ENCODE measurements around the gene SLC12A7. TPM values are rescaled to one million over a fixed set of nuclear protein-coding genes. Genes with fewer than 3 reads are reported as not detected.
"Not testable (repeated sequence)": the region's sequence is repeated elsewhere in the genome, so short reads cannot be mapped to it uniquely, and the experiment has no call there.

The SLC12A7 gene
- total RNA-seq, 5 donors from 2014 or later (not counting 1 experiment from before 2014, with no cell fraction given): 33.7 to 97.4 (median 41.2) TPM

DNA sequence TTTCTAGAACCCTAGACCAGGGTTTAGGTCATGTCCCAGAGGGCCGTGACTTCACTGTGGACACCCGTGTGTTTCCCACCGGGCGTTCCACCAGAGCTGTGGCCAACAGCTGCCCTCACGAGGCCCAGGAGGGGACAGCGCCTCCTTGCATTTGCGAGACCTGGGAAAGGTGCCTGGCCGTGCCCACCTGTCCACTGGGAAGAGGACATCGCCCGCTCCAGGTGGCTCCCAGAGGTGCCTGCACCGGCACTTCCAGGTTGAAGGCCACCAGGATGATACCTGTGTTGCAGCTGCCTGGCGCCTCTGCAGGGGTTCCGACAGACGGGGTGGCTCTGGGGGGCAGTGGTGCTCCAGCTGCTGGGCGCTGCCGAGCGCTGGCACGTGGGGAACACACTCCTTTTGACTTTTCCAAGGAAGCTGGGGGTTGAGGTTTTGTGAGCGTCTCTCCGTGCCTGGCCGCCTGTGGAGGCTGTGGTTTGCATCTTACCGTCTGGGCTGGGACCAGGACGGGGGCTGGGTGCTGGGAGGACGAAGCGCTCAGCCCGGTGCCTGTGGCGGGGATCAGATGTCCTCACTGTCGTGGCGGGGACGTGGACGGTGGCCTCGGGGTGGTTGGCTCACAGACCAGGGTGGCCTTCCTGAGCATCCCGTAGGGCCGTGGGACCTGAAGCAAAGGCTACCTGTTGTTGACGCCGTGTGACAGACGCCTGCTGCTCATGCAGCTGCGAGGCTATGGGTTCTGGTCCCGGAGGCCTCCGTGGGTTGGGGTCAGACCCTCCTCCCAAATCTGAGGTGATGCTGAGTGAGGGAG lies 84.0 kb downstream of the SLC12A7 start:
- H3K27me3 ChIP-seq (replicated peaks in 1 of 2; ENCODE audit: control insufficient read depth in 2 of 2, extremely low read depth in 1 of 2, insufficient read depth in 2 of 2, low read length in 1 of 2): peaks cover 0 to 56% of the 10 kb centered on the region in 2 experiments
- ChIA-PET POLR2A (no interaction called here), CTCF (no interaction called here)
- H3K9me3 ChIP-seq: no peaks in the 10 kb centered on the region
- 86% methylated on average over 36 of the region's 40 CpGs for WGBS (ENCODE audit: insufficient coverage)
- H3K36me3 Mint-ChIP-seq: no peaks in the 10 kb centered on the region
- no peak overlapping the region for H3K4me3 ChIP-seq (ENCODE audit: control insufficient read depth in 1 of 2, extremely low read depth in 1 of 2, low read length in 1 of 2)
- no peaks in the 10 kb centered on the region for H3K9me3 Mint-ChIP-seq
- H3K4me1 ChIP-seq (ENCODE audit: control insufficient read depth in 1 of 2, extremely low read depth in 1 of 2, insufficient read depth in 2 of 2, low read length in 2 of 2): no peaks in the 10 kb centered on the region
- no peak overlapping the region for H3K27ac Mint-ChIP-seq
- H3K36me3 ChIP-seq (ENCODE audit: control insufficient read depth in 2 of 2, extremely low read depth in 1 of 2, insufficient read depth in 1 of 2, low read length in 1 of 2): no peaks in the 10 kb centered on the region
- H3K27me3 Mint-ChIP-seq: peaks cover 0 to 10% of the 10 kb centered on the region in 2 donors
- H3K27ac ChIP-seq (ENCODE audit: low read length): no peak overlapping the region
- no peak overlapping the region for H3K4me3 Mint-ChIP-seq
- DNase-seq (no peak), ATAC-seq (replicated peaks in 1 of 4) (no peak)
- no peaks in the 10 kb centered on the region for H3K4me1 Mint-ChIP-seq

GRCh38 chr5:1026700-1027621 lies 84.9 kb downstream of the SLC12A7 start:
- peaks cover 0 to 3% of the 10 kb centered on the region in 2 donors for H3K27me3 Mint-ChIP-seq
- H3K36me3 Mint-ChIP-seq: no peaks in the 10 kb centered on the region
- 84% methylated on average over 27 of the region's 29 CpGs for WGBS (ENCODE audit: insufficient coverage)
- DNase-seq: no peak
- no peaks in the 10 kb centered on the region for H3K4me1 ChIP-seq (ENCODE audit: control insufficient read depth in 1 of 2, extremely low read depth in 1 of 2, insufficient read depth in 2 of 2, low read length in 2 of 2)
- no peaks in the 10 kb centered on the region for H3K36me3 ChIP-seq (ENCODE audit: control insufficient read depth in 2 of 2, extremely low read depth in 1 of 2, insufficient read depth in 1 of 2, low read length in 1 of 2)
- H3K27me3 ChIP-seq (replicated peaks in 1 of 2; ENCODE audit: control insufficient read depth in 2 of 2, extremely low read depth in 1 of 2, insufficient read depth in 2 of 2, low read length in 1 of 2): peaks cover 0 to 47% of the 10 kb centered on the region in 2 experiments
- CTCF ChIA-PET: no interaction called here
- no peak for ATAC-seq (replicated peaks in 1 of 4)
- H3K4me3 Mint-ChIP-seq: no peak overlapping the region
- no peaks in the 10 kb centered on the region for H3K9me3 Mint-ChIP-seq
- POLR2A ChIA-PET: no interaction called here
- no peak overlapping the region for H3K27ac Mint-ChIP-seq
- H3K9me3 ChIP-seq: no peaks in the 10 kb centered on the region
- H3K4me1 Mint-ChIP-seq: no peaks in the 10 kb centered on the region
- no peak overlapping the region for H3K27ac ChIP-seq (ENCODE audit: low read length)
- H3K4me3 ChIP-seq (ENCODE audit: control insufficient read depth in 1 of 2, extremely low read depth in 1 of 2, low read length in 1 of 2): no peak overlapping the region

DNA sequence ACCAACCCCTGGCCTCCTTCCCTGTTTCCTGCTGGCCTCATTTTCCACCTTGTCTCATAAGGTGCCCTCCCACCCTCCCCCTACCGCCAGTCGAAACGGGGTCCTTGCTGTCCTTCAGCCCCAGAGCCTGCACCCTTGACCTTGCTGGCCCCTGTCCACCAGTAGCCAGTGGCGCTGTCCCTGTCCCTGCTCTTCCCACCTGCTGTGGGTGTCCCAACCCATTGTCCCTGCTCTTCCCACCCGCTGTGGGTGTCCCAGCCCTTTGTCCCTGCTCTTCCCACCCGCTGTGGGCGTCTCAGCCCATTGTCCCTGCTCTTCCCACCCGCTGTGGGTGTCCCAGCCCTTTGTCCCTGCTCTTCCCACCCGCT lies 89.9 kb downstream of the SLC12A7 start:
- CTCF ChIA-PET: not testable (repeated sequence)

GRCh38 chr5:1021136-1021968 lies 90.5 kb downstream of the SLC12A7 start:
- H3K27ac Mint-ChIP-seq: no peak overlapping the region
- H3K27ac ChIP-seq (ENCODE audit: low read length): no peak overlapping the region
- WGBS (ENCODE audit: insufficient coverage): 69% methylated on average over 7 of the region's 29 CpGs
- H3K4me3 ChIP-seq (ENCODE audit: control insufficient read depth in 1 of 2, extremely low read depth in 1 of 2, low read length in 1 of 2): no peak overlapping the region
- no peaks in the 10 kb centered on the region for H3K4me1 Mint-ChIP-seq
- H3K4me3 Mint-ChIP-seq: no peak overlapping the region
- H3K9me3 Mint-ChIP-seq: no peaks in the 10 kb centered on the region
- DNase-seq: no peak
- no peaks in the 10 kb centered on the region for H3K27me3 ChIP-seq (replicated peaks in 1 of 2; ENCODE audit: control insufficient read depth in 2 of 2, extremely low read depth in 1 of 2, insufficient read depth in 2 of 2, low read length in 1 of 2)
- no peaks in the 10 kb centered on the region for H3K4me1 ChIP-seq (ENCODE audit: control insufficient read depth in 1 of 2, extremely low read depth in 1 of 2, insufficient read depth in 2 of 2, low read length in 2 of 2)
- CTCF ChIA-PET: no interaction called here
- H3K27me3 Mint-ChIP-seq: no peaks in the 10 kb centered on the region
- H3K9me3 ChIP-seq: no peaks in the 10 kb centered on the region
- POLR2A ChIA-PET: interaction anchor here in 1 of 2 donors (0.6 kb wide), 1 partner anchor 102 kb away, joined by 5 read pairs; no protein-coding TSS in a partner anchor
- H3K36me3 ChIP-seq (ENCODE audit: control insufficient read depth in 2 of 2, extremely low read depth in 1 of 2, insufficient read depth in 1 of 2, low read length in 1 of 2): no peaks in the 10 kb centered on the region
- ATAC-seq (replicated peaks in 1 of 4): no peak
- no peaks in the 10 kb centered on the region for H3K36me3 Mint-ChIP-seq

More for the DNA sequence above, 89.9 kb downstream of the SLC12A7 start:
- H3K9me3 ChIP-seq; H3K4me3 Mint-ChIP-seq; H3K27ac ChIP-seq (ENCODE audit: low read length); H3K27ac Mint-ChIP-seq; H3K4me3 ChIP-seq (ENCODE audit: control insufficient read depth in 1 of 2, extremely low read depth in 1 of 2, low read length in 1 of 2); H3K27me3 ChIP-seq (replicated peaks in 1 of 2; ENCODE audit: control insufficient read depth in 2 of 2, extremely low read depth in 1 of 2, insufficient read depth in 2 of 2, low read length in 1 of 2); H3K9me3 Mint-ChIP-seq; H3K4me1 Mint-ChIP-seq; H3K36me3 ChIP-seq (ENCODE audit: control insufficient read depth in 2 of 2, extremely low read depth in 1 of 2, insufficient read depth in 1 of 2, low read length in 1 of 2); H3K27me3 Mint-ChIP-seq; H3K36me3 Mint-ChIP-seq; DNase-seq; H3K4me1 ChIP-seq (ENCODE audit: control insufficient read depth in 1 of 2, extremely low read depth in 1 of 2, insufficient read depth in 2 of 2, low read length in 2 of 2); ATAC-seq (replicated peaks in 1 of 4): not testable (repeated sequence)
- 75% methylated on average over 7 of the region's 9 CpGs for WGBS (ENCODE audit: insufficient coverage)
- POLR2A ChIA-PET: interaction anchor here in 1 of 2 donors (0.6 kb wide), 1 partner anchor 102 kb away, joined by 5 read pairs; no protein-coding TSS in a partner anchor

DNA sequence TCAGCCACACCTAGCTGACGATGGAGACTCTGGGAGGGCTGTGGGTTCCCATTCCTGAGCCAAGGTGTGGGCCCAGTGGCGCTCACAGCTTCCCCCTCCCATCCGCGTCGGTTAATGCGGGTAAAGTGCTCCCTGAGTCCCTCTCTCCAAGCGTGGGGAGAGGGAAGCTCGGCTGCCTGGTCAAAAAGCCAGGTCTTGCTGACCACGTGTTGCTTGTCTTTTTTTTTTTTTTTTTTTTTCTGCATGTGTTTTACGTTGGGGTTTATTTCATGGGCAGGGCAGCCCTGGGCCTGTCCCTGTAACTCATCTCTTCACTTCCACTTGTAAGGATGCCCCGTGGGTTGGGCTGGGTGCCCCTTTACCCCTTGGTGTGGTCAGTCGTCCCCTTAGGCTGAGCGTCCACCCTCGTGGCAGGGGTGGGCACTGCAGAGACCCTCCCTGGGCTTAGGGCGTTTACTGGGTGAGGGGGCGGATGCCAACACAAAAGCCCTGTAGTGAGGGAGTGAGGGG lies 91.4 kb downstream of the SLC12A7 start:
- H3K27me3 ChIP-seq (replicated peaks in 1 of 2; ENCODE audit: control insufficient read depth in 2 of 2, extremely low read depth in 1 of 2, insufficient read depth in 2 of 2, low read length in 1 of 2): peaks cover 0 to 3% of the 10 kb centered on the region in 2 experiments
- CTCF ChIA-PET: interaction anchor here in 1 of 2 donors (0.6 kb wide), 1 partner anchor 72 kb away, joined by 7 read pairs; no protein-coding TSS in a partner anchor
- ATAC-seq (replicated peaks in 1 of 4): no peak
- no peak overlapping the region for H3K4me3 ChIP-seq (ENCODE audit: control insufficient read depth in 1 of 2, extremely low read depth in 1 of 2, low read length in 1 of 2)
- Mint-ChIP-seq H3K4me1 (no peaks in the 10 kb centered on the region), H3K27me3 (no peaks in the 10 kb centered on the region), H3K4me3 (no peak overlapping the region), H3K27ac (no peak overlapping the region), H3K9me3 (no peaks in the 10 kb centered on the region), H3K36me3 (no peaks in the 10 kb centered on the region)
- DNase-seq: no peak
- no peaks in the 10 kb centered on the region for H3K36me3 ChIP-seq (ENCODE audit: control insufficient read depth in 2 of 2, extremely low read depth in 1 of 2, insufficient read depth in 1 of 2, low read length in 1 of 2)
- H3K27ac ChIP-seq (ENCODE audit: low read length): no peak overlapping the region
- 85% methylated on average over 8 of the region's 16 CpGs for WGBS (ENCODE audit: insufficient coverage)
- POLR2A ChIA-PET: no interaction called here
- no peaks in the 10 kb centered on the region for H3K4me1 ChIP-seq (ENCODE audit: control insufficient read depth in 1 of 2, extremely low read depth in 1 of 2, insufficient read depth in 2 of 2, low read length in 2 of 2)
- H3K9me3 ChIP-seq: no peaks in the 10 kb centered on the region
